HG03460 (cell line): ENCODE results near the gene RAP1A.
"Not testable (repeated sequence)": the region's sequence is repeated elsewhere in the genome, so short reads cannot be mapped to it uniquely, and the experiment has no call there.

ENCODE experiments used
- ATAC-seq: cut with Tn5 transposase; IDR thresholded peaks from one replicate; pipeline ENCODE4 v1.9.1; 2021; ENCODE audit not compliant: unreplicated experiment

The RAP1A gene

DNA sequence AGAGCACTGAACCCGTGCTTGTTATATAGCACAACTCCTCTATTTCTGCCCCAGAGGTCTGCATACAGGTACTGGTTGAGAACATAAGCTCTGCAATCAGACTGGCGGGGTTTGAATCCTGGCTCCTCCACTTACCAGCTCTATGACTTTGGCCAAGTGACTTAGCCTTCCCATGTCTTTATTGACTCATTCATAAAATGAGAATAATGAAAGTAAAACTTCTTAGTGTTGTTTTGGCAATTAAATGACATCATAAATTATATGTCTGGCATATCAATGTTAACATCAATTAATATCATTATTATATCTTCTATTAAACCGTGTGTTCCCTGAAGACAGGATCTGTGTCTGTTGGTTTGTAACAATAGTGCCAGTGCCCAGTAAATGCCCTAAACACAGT lies 115.3 kb downstream of the RAP1A start:
- ATAC-seq = no peak

DNA sequence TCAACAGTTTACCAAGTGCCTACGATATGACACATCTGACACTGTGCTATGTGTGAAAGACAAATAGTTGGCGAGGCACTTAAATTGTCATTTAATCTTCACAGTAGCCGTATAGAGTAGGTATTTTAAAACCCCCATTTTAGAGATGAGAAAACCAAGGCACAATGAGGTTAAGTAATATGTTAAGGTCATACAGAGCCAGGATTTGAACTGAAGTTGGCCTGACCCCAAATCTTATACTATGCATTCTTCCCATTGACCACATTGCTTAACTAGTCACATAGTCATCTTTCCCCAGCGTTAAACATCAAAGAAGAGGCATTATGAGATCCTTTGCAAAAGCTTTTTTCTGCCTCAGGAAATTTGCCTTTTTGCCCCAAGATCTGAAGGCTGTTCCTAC lies 115.7 kb downstream of the RAP1A start:
- ATAC-seq = no peak

DNA sequence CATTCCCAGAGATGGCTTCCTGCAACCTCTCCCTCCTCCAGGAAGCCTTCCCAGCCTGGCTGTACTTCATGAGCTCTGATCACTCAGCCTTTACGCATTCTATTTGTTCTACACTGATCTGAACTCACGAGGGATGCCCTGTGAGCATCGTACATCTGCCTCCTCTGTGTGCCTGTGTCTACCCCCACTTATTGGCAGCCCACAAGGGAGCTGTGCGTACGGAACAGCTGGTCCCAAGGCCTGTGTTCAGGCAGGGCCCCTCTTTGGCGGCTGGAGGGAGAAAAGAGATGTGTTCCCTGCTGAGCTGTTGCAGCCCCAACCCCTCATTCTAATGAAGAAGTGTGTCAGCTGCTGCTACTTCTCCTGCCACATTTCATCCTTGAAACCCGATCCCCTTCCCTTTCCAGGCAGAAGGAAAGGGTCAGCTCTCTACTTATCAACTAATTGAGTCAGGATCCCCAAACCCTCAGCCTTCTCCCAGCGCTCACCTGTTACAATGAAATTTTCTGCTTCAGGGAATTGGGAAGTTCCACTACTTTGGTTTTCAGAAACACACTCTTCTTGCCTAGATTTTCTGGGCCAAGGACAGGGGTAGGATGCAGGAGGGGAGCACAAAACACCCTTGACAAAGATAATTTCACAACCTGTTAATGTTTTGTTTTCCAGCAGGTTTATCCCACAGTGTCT lies 116.4 kb downstream of the RAP1A start:
- ATAC-seq = no peak

DNA sequence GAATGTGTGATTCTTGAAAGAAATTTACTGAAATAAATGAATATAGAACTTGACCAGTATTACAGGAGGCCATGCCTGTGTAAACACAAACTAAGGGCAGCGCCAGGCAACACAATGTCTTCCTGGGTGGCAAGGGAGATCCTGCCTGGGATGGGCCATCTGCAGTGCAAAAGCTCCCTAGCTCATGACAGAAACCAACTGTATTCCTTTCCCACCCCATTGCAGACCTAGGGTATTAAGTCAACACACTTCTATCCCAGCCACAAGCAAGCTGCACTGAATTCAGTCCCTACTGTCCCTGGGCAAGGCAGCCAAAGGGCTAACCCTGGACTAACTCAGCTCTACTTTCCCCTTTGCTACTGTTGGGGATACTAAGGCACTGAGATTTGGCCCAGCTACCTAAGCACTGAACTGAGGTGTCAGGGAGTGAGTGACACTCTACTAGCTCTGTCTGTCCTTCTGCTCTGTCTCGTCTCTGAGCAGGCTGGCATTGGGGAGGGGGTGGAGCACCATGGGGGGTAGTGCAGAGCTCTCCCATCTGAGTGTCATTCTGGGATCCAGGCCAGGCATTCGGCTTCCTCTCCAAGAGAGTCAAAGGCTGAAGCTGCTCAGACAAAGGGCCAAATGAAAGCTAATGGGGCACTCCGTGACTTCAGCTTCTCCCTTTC lies 117.1 kb downstream of the RAP1A start:
- ATAC-seq = no peak

DNA sequence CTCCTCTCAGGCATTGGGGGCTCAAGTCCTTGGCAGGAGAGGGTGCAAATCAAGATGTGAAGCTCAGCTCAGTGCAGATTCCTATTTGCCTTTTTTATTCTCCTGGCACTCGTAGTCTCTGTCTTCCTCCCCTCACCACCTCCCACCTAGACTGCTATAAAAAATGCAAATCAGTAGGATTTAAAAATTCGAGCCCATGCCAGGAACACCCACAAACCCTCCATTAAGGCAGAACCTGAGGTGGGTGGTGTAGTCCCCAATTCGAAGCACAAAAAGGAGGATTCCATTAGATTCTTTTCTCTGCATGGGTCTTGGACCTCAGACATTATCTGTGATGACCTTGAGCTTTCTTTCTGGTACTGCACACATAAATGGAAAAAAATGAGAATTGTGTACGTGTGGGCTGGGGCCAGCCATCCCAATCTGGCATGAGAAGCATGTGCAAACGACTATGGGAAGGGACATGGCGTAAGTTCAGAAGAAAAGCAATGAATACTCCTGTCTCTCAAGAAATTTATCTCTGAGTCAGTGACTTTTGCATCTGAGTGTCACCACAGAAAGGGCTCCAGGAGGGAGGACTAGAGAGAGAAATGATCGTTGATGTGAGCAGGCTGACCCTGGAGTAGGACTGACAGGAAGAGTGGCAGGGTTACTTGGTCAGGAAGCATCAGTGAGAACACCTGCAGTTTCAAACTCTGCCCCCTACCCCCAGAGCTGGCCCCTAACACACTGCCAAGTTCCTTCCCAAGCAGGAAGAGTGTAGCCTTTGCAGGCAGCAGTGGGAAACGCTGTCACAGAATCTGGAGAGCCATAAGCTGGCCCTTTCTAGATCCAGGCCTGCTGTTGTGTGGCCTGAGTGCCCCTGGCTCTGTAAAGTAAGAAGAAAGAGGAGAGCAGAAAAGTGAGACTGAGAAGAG lies 117.9 kb downstream of the RAP1A start:
- no peak for ATAC-seq

DNA sequence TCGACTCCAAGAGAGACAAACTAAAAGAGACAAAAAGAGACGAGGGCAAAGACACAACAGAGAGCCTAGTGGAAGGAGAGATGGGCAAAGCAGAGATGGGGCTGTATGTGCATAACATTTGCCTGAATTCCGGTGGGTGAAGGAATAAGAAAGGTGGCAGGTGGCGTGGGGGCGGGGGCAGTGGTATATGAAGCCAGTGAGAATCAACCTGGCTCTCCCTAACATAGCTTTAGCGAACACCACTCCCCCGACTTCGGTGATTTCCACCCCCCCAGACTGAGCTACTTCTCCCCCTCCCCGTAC lies 118.5 kb downstream of the RAP1A start:
- no peak for ATAC-seq

DNA sequence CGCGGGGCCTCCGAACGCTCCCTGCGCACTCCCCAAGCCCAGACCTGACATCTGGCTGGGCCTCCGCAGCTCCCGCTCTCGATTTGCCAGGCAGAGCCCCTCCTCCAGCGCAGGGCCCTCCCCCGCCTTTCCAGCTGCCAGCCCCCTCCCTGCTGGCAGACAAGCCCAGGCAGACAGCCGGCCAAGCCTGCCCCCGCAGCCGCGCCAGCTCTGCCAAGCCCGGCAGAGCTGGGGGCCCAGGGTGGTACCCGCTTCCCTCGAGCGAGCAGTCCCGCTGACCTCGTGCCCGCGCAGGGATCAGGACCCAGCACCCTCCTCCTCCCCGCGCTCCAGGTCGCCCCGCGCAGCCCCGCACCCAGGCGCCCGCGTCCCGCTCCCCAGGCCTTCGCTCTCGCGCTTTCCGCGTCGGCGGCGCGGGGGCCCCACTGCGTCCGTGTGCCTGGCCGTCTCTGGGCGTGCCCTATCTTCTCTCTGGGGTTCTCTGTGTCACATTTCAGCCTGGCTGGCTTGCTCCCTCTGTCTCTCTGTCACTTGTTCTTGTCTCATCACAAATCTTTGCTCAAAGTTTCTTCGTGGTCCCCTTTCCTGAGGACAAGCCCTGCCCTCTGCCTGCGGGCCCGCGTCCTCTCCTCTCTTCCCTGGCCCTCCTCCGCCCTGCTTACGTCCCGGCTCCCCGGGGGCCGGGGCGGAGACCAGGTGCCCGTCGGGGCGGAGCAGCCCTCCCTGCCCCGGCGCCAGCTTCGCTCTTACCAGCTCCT lies 119.0 kb downstream of the RAP1A start:
- ATAC-seq = peak; percentile 49

DNA sequence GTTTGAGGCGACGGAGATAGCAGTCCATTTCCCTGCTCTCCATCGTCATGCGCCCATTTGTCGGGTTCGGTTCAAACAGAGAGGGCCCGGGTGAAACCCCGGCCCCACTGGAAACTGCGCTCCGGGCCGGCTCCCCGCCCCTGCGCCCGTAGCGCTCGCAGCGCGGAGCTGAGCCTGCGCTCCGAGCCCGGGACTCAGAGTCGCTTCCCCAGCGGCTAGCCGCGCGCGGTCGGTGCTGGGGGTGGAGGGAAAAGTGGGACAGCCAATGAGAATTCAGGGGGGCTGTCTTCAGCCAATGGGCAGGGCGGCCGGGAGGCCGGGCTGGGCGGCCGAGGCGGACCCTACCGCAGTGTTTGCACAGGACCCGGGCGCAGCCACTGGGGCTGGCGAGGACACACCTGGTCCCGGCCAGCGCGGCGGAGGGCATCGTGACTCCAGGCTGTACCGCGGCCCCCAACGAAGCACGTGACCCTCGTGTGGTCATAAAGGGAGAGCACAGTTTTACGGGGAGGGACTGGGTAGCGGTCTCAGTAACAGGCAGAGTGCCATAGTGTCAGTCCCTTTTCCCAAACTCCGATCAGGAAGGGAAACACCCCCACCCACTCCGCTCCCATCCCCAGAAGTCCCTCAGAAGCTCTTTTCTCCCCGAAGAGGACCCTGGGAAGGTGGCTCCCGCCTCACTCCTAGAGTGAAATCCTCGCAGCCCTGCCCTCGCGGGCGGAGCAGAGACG lies 119.8 kb downstream of the RAP1A start, which contains the start of gene INKA2:
TSS of gene INKA2 (minus strand) at position 202 of the 731 bp plus-strand sequence. CDS start at position 49, 153 bp downstream.
- ATAC-seq = peak; percentile 76

DNA sequence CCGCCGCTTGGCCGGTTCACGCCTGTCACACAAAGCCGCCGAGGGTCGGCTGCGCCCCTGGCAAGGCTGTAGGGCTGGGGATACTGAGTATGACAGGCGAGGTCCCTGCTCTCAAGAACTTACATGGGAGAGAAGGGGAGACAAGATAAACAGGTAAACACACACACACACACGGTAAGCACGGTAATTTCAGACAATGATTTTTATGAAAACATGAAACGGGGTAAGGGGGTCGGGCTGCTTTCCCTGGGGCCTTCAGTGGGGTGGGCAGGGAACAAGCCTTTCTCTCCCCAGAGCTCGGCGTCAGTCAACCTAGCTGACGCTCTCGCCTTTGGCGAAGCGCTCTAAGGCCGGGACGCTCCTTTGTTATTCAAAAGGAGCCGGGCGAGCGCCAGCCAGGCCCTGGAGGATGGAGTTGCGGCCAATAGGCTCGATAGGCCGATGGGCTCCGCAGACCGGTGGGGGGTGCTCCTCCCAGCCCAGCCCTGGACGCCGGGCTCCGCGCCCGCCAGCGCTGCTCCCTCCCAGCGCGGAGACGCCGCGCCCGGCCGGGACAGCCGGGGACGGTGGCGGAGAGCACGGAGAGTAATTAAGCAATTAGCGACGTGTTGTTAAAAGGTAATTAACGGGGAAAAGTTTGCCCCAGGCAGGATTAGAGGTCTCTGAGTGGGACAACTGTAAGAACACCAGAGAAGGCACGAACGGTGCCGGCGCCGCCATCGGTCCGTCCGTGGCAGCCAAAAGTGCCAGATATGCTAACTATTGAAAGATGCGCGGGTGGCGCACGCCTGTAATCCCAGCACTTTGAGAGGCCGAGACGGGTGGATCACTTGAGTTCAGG lies 120.6 kb downstream of the RAP1A start:
- ATAC-seq = no peak

DNA sequence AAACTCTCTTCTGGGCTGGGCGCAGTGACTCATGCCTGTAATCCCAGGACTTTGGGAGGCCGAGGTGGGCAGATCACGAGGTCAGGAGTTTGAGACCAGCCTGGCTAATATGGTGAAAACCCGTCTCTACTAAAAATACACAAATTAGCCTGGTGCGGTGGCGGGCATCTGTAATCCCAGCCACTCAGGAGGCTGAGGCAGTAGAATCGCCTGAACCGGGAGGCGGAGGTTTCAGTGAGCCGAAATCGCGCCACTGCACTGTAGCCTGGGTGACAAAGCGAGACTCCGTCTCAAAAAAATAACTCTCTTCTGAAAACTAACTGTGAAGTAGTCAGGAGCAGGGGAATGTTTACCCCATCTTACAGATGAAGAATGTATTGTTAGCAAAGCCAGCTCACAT lies 122.7 kb downstream of the RAP1A start:
- not testable (repeated sequence) for ATAC-seq

DNA sequence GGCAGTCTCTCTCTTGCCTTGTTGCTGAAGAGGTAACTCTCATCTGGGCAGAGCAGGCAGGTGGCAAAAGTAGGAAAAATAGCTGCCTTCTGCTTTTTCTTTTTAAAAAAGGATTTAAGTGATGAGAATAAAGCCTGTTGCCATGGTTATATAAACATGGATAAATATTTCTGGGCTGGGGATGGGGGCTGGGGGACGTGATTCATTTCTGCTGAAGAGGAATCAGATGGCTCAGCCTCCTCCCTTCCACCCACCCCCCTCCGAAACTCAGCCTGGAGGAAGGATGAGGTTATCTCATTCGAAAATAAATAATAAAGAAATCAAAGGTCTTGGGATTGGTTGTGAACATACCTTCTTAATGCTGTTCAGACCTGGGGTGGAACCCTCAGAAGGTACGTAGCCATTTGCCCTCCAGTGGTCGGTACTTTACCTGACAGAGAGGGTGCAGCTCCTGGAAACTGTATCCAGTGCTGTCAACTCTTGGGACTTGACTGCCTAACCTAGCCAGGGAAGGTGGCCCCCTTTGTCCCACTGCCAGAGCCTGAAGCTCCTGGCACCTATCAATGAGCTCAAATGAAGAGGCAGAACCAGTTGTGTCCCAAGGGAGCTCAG lies 123.5 kb downstream of the RAP1A start:
- ATAC-seq = no peak

DNA sequence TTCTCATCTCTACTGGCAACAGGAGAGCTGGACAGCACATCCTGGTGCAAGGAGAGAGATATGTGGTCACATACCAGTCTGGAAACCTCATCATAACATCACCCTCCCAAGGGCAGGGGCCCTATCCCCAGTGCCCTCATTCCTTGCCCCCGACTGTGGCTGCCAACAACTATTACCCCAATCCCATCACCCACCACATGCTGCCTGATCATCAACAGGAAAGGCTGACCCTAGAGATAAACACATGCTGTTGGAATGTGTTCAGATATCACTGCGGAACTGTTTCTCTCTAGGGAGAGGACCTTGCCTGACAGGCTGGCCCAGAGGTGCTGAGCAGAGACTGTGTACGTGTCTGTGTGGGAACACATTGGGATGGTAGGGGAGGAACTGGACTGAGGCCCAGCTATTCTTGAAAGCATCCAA lies 124.1 kb downstream of the RAP1A start:
- ATAC-seq = no peak

DNA sequence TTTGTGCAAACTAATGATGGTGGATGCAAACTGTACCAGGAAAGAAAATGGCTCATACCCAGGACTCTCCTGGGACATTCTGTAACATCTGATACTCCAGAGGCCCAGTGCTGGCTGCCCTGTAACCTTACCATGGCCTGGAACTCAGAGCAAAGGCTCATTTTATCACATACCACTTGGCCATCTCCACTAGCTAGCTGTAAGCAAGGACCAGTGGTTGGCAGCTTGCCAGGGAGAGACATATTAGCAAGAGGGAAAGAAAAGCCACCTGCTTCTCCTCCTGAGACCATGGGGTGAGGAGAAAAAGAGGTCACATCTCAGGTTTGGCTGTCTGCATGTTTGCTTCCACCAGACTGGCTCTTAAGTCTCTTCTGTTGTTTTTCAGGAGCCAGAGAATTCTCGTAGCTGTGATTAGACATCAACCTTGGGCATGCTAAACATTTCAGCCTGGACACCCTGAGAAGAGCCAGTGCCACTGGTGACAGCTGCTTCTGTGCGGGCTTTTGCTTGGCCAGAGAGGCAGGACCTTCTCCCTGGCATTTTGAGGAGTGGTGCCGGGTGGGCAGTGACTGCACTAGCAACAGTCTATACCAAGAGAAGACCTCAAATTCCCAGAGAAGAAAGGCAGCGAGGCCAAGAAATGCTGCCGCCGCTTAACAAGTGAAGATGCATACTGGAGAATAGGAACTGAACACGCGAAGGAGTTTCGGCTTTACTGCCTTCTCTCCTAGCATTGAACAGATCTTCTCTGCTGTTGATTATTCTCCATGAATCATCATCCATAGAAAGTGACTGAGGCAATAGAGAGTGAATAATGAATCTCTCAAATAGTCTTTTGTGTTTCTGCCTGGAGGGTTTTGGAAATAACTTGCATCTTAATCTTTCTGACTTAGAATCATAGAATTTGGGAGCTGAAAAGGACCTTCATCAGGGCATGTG lies 126.4 kb downstream of the RAP1A start:
- ATAC-seq = no peak

DNA sequence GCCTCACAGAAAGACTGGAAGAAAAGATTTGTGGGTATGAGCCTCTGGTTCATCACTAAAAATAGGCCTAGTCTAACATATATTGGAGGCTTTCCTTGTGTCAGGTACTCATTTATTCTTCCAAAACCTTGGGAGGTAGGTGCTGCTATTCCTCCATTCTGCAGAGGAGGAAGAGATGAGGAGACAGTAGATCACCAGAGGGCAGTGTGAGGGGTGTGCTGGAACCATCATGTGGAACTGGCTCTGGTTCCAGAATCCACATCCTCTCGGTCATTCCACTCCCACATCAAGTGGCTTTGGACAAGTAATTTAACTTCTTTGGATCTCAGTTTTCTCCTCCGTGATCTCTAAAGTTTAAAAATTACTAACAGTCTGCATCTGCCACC lies 127.0 kb downstream of the RAP1A start:
- ATAC-seq = no peak

DNA sequence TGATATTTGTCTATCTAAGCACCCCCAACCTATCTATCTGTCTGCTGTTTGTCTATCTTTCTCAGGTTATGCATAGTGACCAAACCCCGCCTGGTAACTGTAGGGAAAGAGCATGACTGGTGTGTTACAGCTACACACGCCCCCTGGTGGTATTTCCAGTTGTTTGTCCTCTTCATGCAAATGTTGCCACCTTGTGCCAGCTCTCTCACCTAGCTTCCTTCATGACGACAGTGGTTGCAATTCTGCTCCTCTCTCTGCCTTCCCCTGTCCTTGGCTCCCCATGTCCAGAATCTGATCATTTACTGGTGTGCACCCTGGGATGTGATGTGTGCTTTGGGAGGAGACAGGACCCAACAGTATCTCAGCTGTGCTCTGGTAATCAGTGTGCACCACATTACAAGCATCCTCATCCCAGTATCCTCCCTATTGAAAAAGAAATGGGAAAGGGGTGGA lies 127.7 kb downstream of the RAP1A start:
- ATAC-seq = no peak

DNA sequence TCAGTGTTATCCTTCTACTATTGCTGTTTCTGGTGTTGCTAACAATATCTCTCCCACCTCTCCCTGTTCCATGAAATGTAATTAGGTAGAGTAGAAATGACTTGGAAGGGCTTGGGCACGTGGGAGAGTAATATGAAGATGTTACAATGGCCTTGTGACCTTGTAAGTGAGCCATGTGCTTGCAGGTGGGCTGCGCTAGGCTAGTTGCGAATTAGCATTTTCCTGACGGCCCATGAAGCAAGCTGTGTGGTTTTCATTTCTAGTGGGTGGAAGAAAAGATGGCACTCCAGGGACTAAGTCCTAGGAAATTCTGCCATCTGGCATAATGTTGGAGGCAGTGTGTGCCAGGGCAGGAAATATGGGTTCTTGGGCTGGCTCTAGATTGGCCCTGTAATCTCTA lies 128.4 kb downstream of the RAP1A start:
- no peak for ATAC-seq

DNA sequence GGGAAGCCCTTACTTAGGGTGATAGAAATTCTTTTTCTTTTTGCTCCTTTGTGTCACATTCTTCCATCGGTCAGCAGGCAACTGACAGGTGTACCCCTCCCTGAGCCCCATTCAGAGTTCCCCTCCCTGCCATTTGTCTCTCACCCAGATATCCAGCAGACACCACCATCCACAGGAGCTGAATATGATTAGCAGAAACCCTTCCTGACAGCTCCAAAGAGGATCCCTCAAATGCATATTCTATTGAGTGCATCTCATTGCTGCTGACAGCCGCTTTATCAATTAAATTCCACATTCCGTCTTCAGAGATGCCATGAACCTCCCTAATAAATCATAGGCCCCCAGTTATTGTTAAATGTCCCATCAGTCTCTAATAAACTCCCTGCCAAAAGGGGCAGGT lies 130.0 kb downstream of the RAP1A start:
- no peak for ATAC-seq

DNA sequence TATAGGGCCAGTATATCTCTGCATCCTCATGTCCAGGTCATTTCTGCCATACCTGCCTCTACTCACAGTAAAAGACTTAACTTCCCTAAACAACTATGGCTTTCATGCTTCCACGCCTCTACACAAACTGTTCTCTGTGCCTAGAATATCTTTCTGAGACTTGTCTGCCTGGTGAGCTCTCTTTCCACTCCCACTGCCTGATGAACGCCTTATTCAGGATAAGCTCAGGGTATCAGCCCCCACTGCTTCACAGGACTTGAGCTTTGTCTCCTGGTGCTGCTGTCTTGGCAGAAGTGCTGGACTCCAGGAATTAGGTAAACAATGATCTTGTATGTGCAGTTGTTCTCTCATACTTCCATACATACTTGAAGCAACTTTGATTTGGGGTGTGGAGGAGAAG lies 131.3 kb downstream of the RAP1A start:
- no peak for ATAC-seq
